ENCODE data around the gene GRK2. TPM values are rescaled to one million over a fixed set of nuclear protein-coding genes. Genes with fewer than 3 reads are reported as not detected.

The GRK2 gene
- total and polyA plus RNA-seq, 2 of the 13 experiments (the other 11 are each of a cell fraction or from before 2014, with no cell fraction given) = 31.3 to 42.4 TPM

DNA sequence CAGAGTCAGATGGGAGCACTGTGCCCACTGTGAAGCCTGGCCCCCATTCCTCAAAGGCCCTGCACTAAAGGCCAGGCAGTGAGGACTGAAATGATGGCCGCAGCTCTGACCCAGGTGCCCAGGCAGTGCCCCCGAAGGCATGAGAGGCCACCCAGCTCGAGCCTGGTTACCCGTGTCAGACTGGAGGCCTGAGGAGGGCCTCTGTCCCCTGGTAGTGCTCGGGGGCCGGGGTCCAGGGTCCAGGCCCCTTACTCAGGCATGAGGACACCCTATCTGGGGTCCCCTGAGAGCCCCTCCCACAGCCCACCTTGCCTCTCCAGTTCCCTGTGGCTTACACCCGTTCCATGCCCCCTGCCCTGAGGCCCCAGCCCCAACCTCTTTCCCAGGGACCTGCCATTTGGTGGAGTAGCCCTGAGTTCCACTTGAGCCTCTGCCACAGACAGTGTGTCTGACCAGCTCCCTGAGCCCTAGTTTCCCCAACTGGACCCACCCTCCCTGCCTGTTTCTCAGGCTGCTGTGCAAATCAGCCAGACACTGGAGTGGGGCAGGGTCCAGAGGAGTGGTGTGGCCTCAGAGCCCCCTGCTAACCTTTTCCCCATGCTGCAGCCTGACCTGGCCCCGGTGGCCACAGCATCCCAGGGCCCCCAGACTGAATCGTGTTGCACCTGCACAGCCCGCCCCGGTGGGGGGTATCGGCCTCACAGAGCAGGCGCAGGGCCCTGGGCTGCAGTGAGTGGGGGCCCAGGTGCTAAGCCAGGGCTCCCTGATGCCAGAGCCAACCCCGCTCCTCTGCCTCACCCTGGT, 12.1 kb downstream of the GRK2 start:
- no TSS peak for BruUV-seq (replicated peaks)
- 97% methylated on average over 4 of the region's 14 CpGs for WGBS (ENCODE audit: low lambda C conversion rate)

DNA sequence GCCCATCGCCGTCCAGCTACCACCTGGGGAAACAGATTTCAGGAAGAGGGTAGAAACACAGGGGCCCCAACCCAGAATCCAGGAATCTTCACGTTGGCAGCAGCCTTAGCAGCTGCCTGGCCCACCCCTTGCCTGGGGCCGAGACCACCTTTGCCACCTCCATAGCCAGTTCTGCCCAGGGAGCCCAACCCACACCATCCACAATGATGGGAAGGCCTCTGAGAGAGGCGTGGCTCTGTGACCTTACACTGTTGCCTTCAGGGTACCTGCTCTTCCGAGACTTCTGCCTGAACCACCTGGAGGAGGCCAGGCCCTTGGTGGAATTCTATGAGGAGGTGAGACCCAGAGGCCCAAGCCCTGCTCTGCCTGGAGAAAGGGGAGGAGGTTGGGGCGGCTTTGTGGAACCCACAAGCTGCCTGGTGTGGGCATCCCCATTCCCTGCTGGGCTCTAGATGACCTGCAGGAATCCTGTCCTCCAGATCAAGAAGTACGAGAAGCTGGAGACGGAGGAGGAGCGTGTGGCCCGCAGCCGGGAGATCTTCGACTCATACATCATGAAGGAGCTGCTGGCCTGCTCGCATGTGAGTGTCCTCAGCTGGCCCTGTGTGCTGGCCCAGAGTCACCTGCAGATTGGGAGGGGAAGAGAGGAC, 12.8 kb downstream of the GRK2 start:
- H3K9ac ChIP-seq (ENCODE audit: insufficient read depth, low read depth, low read length) = no peak overlapping the region
- no peak for DNase-seq (ENCODE audit: low spot score)
- BruUV-seq (replicated peaks) = no TSS peak
- H3K27me3 ChIP-seq (ENCODE audit: control insufficient read depth in 1 of 2, insufficient read depth in 2 of 2, low read length in 2 of 2) = no peaks in the 10 kb centered on the region
- peaks cover 19% of the 10 kb centered on the region; the same call in 1 of the 2 replicates for H4K20me1 ChIP-seq (ENCODE audit: insufficient read depth, low read length)
- no peak overlapping the region for H3K27ac ChIP-seq (ENCODE audit: extremely low read length, insufficient read depth, low read length)
- TF ChIP-seq KAT7 (CRISPR knock-in tag; IDR thresholded peaks at IDR 0.05; ENCODE audit: borderline replicate concordance) (no peak), TEF (CRISPR knock-in tag; IDR thresholded peaks at IDR 0.05) (no peak), FOXA1 (IDR thresholded peaks at IDR 0.05) (no peak), FOXA1 (CRISPR knock-in tag; IDR thresholded peaks at IDR 0.05) (no peak), GMEB2 (CRISPR knock-in tag; IDR thresholded peaks at IDR 0.05; ENCODE audit: low read depth) (no peak), RFX1 (IDR thresholded peaks at IDR 0.05) (no peak)
- TF ChIP-seq, protein P1, sequence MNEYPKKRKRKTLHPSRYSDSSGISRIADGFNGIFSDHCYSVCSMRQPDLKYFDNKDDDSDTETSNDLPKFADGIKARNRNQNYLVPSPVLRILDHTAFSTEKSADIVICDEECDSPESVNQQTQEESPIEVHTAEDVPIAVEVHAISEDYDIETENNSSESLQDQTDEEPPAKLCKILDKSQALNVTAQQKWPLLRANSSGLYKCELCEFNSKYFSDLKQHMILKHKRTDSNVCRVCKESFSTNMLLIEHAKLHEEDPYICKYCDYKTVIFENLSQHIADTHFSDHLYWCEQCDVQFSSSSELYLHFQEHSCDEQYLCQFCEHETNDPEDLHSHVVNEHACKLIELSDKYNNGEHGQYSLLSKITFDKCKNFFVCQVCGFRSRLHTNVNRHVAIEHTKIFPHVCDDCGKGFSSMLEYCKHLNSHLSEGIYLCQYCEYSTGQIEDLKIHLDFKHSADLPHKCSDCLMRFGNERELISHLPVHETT (CRISPR knock-in tag; conservative IDR thresholded peaks at IDR 0.05) = no peak
- no peak overlapping the region for H3K4me2 ChIP-seq (ENCODE audit: low read depth, low read length)
- FAIRE-seq = no peak
- in situ Hi-C loops (cut with HindIII; ENCODE audit: extremely low pct_ligation_motif_present, low pct_unique_long_range_greater_than_20kb) (no loop called here), intact Hi-C loops (cut with micrococcal nuclease; ENCODE audit: unreplicated experiment) (no loop called here)
- ChIA-PET CTCF (ENCODE audit: low intra/inter-chr PET ratio, low total read pairs) (no interaction called here), POLR2A (interaction anchor here (1.3 kb wide), 1 partner anchor 10 kb away, joined by 7 read pairs; the partner anchor contains the start of gene ANKRD13D)
- H3K4me3 ChIP-seq (replicated peaks in 1 of 3; ENCODE audit: insufficient read depth in 1 of 3, low read depth in 2 of 3, low read length in 3 of 3) = no peak overlapping the region
- WGBS (ENCODE audit: low lambda C conversion rate) = 93% methylated on average over 11 of the region's 14 CpGs
- no peak overlapping the region for H2AFZ ChIP-seq (ENCODE audit: low read length)
- peaks cover 9% of the 10 kb centered on the region for H3K79me2 ChIP-seq (ENCODE audit: insufficient read depth, low read length)
- ATAC-seq = no peak
- no peaks in the 10 kb centered on the region for H3K9me3 ChIP-seq (ENCODE audit: low read length)
- H3K4me1 ChIP-seq (ENCODE audit: insufficient read depth, low read length) = peaks cover 6% of the 10 kb centered on the region; the same call in 1 of the 2 replicates
- H3K36me3 ChIP-seq (replicated peaks in 1 of 2; ENCODE audit: control insufficient read depth in 1 of 2, insufficient read depth in 2 of 2, low read length in 2 of 2) = peaks cover 38 to 82% of the 10 kb centered on the region in 2 experiments; a peak in 4 of 5 replicates

More for the DNA sequence above, 12.1 kb downstream of the GRK2 start:
- no peak overlapping the region for H2AFZ ChIP-seq (ENCODE audit: low read length)
- peaks cover 11% of the 10 kb centered on the region for H3K79me2 ChIP-seq (ENCODE audit: insufficient read depth, low read length)
- no peaks in the 10 kb centered on the region for H3K9me3 ChIP-seq (ENCODE audit: low read length)
- DNase-seq (ENCODE audit: low spot score) = no peak
- POLR2A ChIA-PET = interaction anchor here (1.7 kb wide), 1 partner anchor 10 kb away, joined by 8 read pairs; the partner anchor contains the start of gene ANKRD13D
- H3K27me3 ChIP-seq (ENCODE audit: control insufficient read depth in 1 of 2, insufficient read depth in 2 of 2, low read length in 2 of 2) = no peaks in the 10 kb centered on the region
- H3K9ac ChIP-seq (ENCODE audit: insufficient read depth, low read depth, low read length) = no peak overlapping the region
- intact Hi-C loops (cut with micrococcal nuclease; ENCODE audit: unreplicated experiment) (no loop called here), in situ Hi-C loops (cut with HindIII; ENCODE audit: extremely low pct_ligation_motif_present, low pct_unique_long_range_greater_than_20kb) (no loop called here)
- peaks cover 20% of the 10 kb centered on the region; the same call in 1 of the 2 replicates for H4K20me1 ChIP-seq (ENCODE audit: insufficient read depth, low read length)
- H3K4me3 ChIP-seq (replicated peaks in 1 of 3; ENCODE audit: insufficient read depth in 1 of 3, low read depth in 2 of 3, low read length in 3 of 3) = no peak overlapping the region
- no peak for ATAC-seq
- no peak for FAIRE-seq
- peaks cover 6% of the 10 kb centered on the region; the same call in 1 of the 2 replicates for H3K4me1 ChIP-seq (ENCODE audit: insufficient read depth, low read length)
- no peak for TF ChIP-seq PRPF4 (IDR thresholded peaks at IDR 0.05; ENCODE audit: low read depth, low read length, poor library complexity, severe bottlenecking)
- H3K27ac ChIP-seq (ENCODE audit: extremely low read length, insufficient read depth, low read length) = no peak overlapping the region
- H3K36me3 ChIP-seq (replicated peaks in 1 of 2; ENCODE audit: control insufficient read depth in 1 of 2, insufficient read depth in 2 of 2, low read length in 2 of 2) = peaks cover 33 to 75% of the 10 kb centered on the region in 2 experiments; a peak in 4 of 5 replicates
- CTCF ChIA-PET (ENCODE audit: low intra/inter-chr PET ratio, low total read pairs) = no interaction called here
- no peak overlapping the region for H3K4me2 ChIP-seq (ENCODE audit: low read depth, low read length)

Measured in HepG2 (cell line).